Thoracic aorta (tissue), 2 donors: ENCODE results near the gene TBC1D19. TPM values are rescaled to one million over a fixed set of nuclear protein-coding genes. Genes with fewer than 3 reads are reported as not detected.

ENCODE experiments used
- ATAC-seq: fragments of 150-250 bp; one replicate; pipeline ENCODE4 v1.8.0; 2017; ENCODE audit warnings: low read depth; ENCODE audit not compliant: insufficient number of reproducible peaks, low FRiP score
- DNase-seq: peaks from one replicate; pipeline ENCODE4 v3.0.0-alpha.2; 2020; ENCODE audit warnings: low spot score
- H3K27ac ChIP-seq, 2 donors: fragments of 200-600 bp; sonication (generic); 1 replicate in 1 of 2; 2 replicates in 1 of 2; pipeline ENCODE4 v1.5.1; 2016; ENCODE audit warnings: mild to moderate bottlenecking in 2 of 2, moderate library complexity in 2 of 2
- H3K27me3 ChIP-seq: fragments of 200-600 bp; sonication (generic); replicated peaks from 2 replicates; pipeline ENCODE4 v1.6.0; 2016; ENCODE audit warnings: mild to moderate bottlenecking; ENCODE audit not compliant: insufficient read depth
- H3K36me3 ChIP-seq: fragments of 200-600 bp; sonication (generic); one replicate; pipeline ENCODE4 v1.5.1; 2016
- H3K4me1 ChIP-seq, 2 donors: fragments of 200-600 bp; sonication (generic); 1 replicate in 1 of 2; 2 replicates in 1 of 2; pipeline versions ENCODE4 v1.5.1 to v1.6.0; 2016; ENCODE audit warnings: low read depth in 2 of 2, mild to moderate bottlenecking in 1 of 2; ENCODE audit not compliant: control insufficient read depth in 1 of 2
- H3K4me3 ChIP-seq: fragments of 200-600 bp; sonication (generic); 2 replicates; pipeline ENCODE4 v1.5.1; 2016; ENCODE audit warnings: mild to moderate bottlenecking
- H3K9me3 ChIP-seq: fragments of 200-600 bp; sonication (generic); 2 replicates; pipeline ENCODE4 v1.5.1; 2016
- CTCF ChIP-seq: fragments of 200-600 bp; sonication (generic); IDR thresholded peaks from one replicate; pipeline ENCODE4 v1.5.1; 2019; ENCODE audit warnings: antibody characterized with exemption
- total RNA-seq, 2 donors: library from RNA; depleted of rRNA; stranded (reverse); fragments of >200 nt; gene quantifications; one replicate each; pipeline versions ENCODE4 v1.1.0 to v1.2.3, GENCODE V29; 2016

The TBC1D19 gene
- total RNA-seq, 2 donors from 2014 or later, result 9.1 to 19.4 TPM

DNA sequence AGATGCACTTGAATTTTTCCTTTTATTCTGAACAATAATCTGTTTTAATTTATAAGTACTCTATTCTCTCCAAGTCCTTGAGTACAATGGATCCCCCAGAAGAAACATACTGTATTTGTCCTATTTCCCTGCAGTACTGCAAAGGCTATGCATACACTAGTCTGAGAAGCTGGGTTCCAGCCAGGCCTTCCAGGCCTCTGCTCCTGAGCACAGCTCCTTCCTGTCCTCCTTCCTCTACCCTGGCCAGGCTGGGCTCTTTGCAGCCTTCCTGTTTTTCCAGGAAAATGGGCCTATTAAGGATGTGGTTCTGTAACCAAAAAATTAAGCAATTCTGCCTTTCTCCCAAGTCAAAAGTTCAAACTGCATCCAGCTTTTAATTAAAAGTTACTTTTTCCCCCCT, 208.8 kb downstream of the TBC1D19 start:
- Histone ChIP-seq H3K4me1 (peaks cover 2 to 7% of the 10 kb centered on the region in 2 donors), H3K9me3 (no peaks in the 10 kb centered on the region), H3K27me3 (no peaks in the 10 kb centered on the region), H3K27ac (no peak overlapping the region), H3K4me3 (no peak overlapping the region), H3K36me3 (no peaks in the 10 kb centered on the region)
- no peak for ATAC-seq
- TF ChIP-seq CTCF, result no peak
- DNase-seq, result no peak

- no peaks in the 10 kb centered on the region for H3K4me1 ChIP-seq
- no peak overlapping the region for H3K27ac ChIP-seq
- no peak for TF ChIP-seq CTCF
- no peak for DNase-seq
- H3K27me3 ChIP-seq, result no peaks in the 10 kb centered on the region
- H3K36me3 ChIP-seq, result no peaks in the 10 kb centered on the region
- H3K4me3 ChIP-seq, result no peak overlapping the region
- no peak for ATAC-seq
- no peaks in the 10 kb centered on the region for H3K9me3 ChIP-seq
Measured at GRCh38 chr4:26793735-26794134, 209.9 kb downstream of the TBC1D19 start.

- ATAC-seq, result no peak
- DNase-seq, result no peak
- no peak for TF ChIP-seq CTCF
Measured at GRCh38 chr4:26796081-26796480, 212.2 kb downstream of the TBC1D19 start.

GRCh38 chr4:26802790-26803189, 218.9 kb downstream of the TBC1D19 start:
- Histone ChIP-seq H3K36me3 (no peaks in the 10 kb centered on the region), H3K27me3 (no peaks in the 10 kb centered on the region), H3K4me3 (no peak overlapping the region), H3K27ac (no peak overlapping the region), H3K4me1 (peaks cover 0 to 10% of the 10 kb centered on the region in 2 donors), H3K9me3 (no peaks in the 10 kb centered on the region)
- ATAC-seq, result no peak
- DNase-seq, result no peak
- no peak for TF ChIP-seq CTCF

More at GRCh38 chr4:26796081-26796480, 212.2 kb downstream of the TBC1D19 start:
- no peak overlapping the region for H3K4me3 ChIP-seq
- H3K4me1 ChIP-seq, result no peaks in the 10 kb centered on the region
- H3K9me3 ChIP-seq, result no peaks in the 10 kb centered on the region
- no peaks in the 10 kb centered on the region for H3K27me3 ChIP-seq
- no peak overlapping the region for H3K27ac ChIP-seq
- no peaks in the 10 kb centered on the region for H3K36me3 ChIP-seq

DNA sequence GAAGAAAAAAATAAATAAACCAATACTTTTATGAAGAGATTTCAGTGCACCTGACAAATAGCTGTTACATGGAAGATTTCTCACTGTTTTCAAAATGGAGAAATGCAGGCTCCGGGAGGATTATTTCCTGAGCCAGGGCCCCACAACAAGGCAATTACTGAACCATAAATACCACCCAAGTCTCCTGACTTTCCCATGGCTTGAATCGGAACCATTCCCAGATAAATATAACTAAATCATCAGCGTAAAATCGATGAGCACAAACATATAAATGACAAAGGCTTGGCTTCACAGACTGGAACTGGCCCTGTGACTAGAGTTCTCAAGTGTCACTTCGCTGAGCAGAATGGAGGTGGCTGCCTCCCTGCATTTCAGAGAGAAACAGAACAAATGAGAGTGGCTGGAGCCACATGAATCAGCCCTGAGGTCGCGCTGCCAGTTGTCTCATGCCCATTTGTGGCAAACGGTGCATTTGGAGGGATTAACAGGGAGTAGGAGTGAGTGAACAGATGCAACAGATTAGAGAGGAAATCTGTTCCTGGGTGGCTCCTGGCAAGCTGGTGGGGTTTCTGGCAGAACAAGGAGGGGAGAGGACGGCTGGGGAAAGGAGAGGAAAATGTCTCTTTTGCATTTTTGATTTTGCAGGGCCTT, 219.5 kb downstream of the TBC1D19 start:
- no peak for DNase-seq
- H3K27ac ChIP-seq, result no peak overlapping the region
- H3K27me3 ChIP-seq, result no peaks in the 10 kb centered on the region
- no peak for TF ChIP-seq CTCF
- H3K4me3 ChIP-seq, result no peak overlapping the region
- H3K4me1 ChIP-seq, result peaks cover 0 to 10% of the 10 kb centered on the region in 2 donors
- H3K9me3 ChIP-seq, result no peaks in the 10 kb centered on the region
- ATAC-seq, result no peak
- H3K36me3 ChIP-seq, result no peaks in the 10 kb centered on the region
